NCI-H446 treated with DMSO at 0.1 percent for 48 hours (cell line): ENCODE results near the gene BTBD7.

ENCODE experiments used
- DNase-seq: peaks from one replicate; lab custom pipeline; 2025; lab: John Stamatoyannopoulos, UW

The BTBD7 gene

GRCh38 chr14:93330609-93331000 lies 2.2 kb downstream of the BTBD7 start:
- no peak for DNase-seq

- no peak for DNase-seq
Measured at GRCh38 chr14:93329965-93330608, 2.7 kb downstream of the BTBD7 start.

- no peak for DNase-seq
Measured at GRCh38 chr14:93328546-93328945, 4.3 kb downstream of the BTBD7 start.

- DNase-seq: no peak
Measured at GRCh38 chr14:93326196-93326595, 6.6 kb downstream of the BTBD7 start.

- no peak for DNase-seq
Measured at GRCh38 chr14:93323600-93324174, 9.1 kb downstream of the BTBD7 start.

GRCh38 chr14:93322929-93323599 lies 9.8 kb downstream of the BTBD7 start:
- no peak for DNase-seq

- no peak for DNase-seq
Measured at GRCh38 chr14:93320489-93320888, 12.3 kb downstream of the BTBD7 start.

GRCh38 chr14:93319958-93320357 lies 12.9 kb downstream of the BTBD7 start:
- DNase-seq: no peak

GRCh38 chr14:93319494-93319893 lies 13.3 kb downstream of the BTBD7 start:
- DNase-seq: no peak

GRCh38 chr14:93318927-93319326 lies 13.9 kb downstream of the BTBD7 start:
- DNase-seq: no peak

- DNase-seq: no peak
Measured at GRCh38 chr14:93317875-93318807, 14.7 kb downstream of the BTBD7 start.

- no peak for DNase-seq
Measured at GRCh38 chr14:93317210-93317874, 15.5 kb downstream of the BTBD7 start.

- DNase-seq: no peak
Measured at GRCh38 chr14:93316716-93317115, 16.1 kb downstream of the BTBD7 start.

GRCh38 chr14:93315575-93315974 lies 17.3 kb downstream of the BTBD7 start:
- no peak for DNase-seq

GRCh38 chr14:93311082-93311481 lies 21.8 kb downstream of the BTBD7 start:
- DNase-seq: no peak

- no peak for DNase-seq
Measured at GRCh38 chr14:93309427-93309966, 23.3 kb downstream of the BTBD7 start.

- DNase-seq: no peak
Measured at GRCh38 chr14:93308686-93309345, 24.0 kb downstream of the BTBD7 start.

GRCh38 chr14:93306812-93307211 lies 26.0 kb downstream of the BTBD7 start:
- no peak for DNase-seq

- DNase-seq: no peak
Measured at GRCh38 chr14:93305725-93306418, 27.0 kb downstream of the BTBD7 start.

- no peak for DNase-seq
Measured at GRCh38 chr14:93304771-93305170, 28.1 kb downstream of the BTBD7 start.
